NT2/D1 (cell line): ENCODE measurements around the gene BNC1.
A peak's percentile ranks its signal among the peaks of the same experiment; 100 is the strongest.

ENCODE experiments used
- DNase-seq: peaks from one replicate; pipeline ENCODE4 v3.0.0-alpha.2; 2011; ENCODE audit warnings: low read depth, low spot score
- H3K27me3 ChIP-seq: 2 replicates; pipeline ENCODE4 v1.6.0; 2011; ENCODE audit warnings: mild to moderate bottlenecking; ENCODE audit not compliant: insufficient read length, insufficient read depth
- H3K36me3 ChIP-seq: 2 replicates; pipeline ENCODE4 v1.6.1; 2011; ENCODE audit warnings: mild to moderate bottlenecking, low read length, mixed read lengths; ENCODE audit not compliant: insufficient read depth, insufficient read length
- H3K4me1 ChIP-seq: 2 replicates; pipeline ENCODE4 v1.5.1; 2011; ENCODE audit not compliant: insufficient read depth, insufficient read length
- H3K4me3 ChIP-seq: 2 replicates; pipeline ENCODE4 v1.5.1; 2011; ENCODE audit warnings: low read depth; ENCODE audit not compliant: insufficient read length
- H3K9ac ChIP-seq: 2 replicates; pipeline ENCODE4 v1.6.0; 2011; ENCODE audit warnings: low read depth; ENCODE audit not compliant: insufficient read length
- H3K9me3 ChIP-seq: 2 replicates; pipeline ENCODE4 v1.5.1; 2011; ENCODE audit warnings: mild to moderate bottlenecking, low read length; ENCODE audit not compliant: insufficient read depth
- SUZ12 ChIP-seq: IDR thresholded peaks from 2 replicates; pipeline ENCODE4 v1.6.1; 2011; ENCODE audit not compliant: insufficient read length, insufficient read depth; ENCODE audit errors: extremely low read depth
- YY1 ChIP-seq: IDR thresholded peaks from 2 replicates; pipeline ENCODE4 v1.6.1; 2011; ENCODE audit not compliant: insufficient read length, insufficient read depth
- ZNF274 ChIP-seq: IDR thresholded peaks from 2 replicates; pipeline ENCODE4 v1.6.1; 2011; ENCODE audit warnings: mild to moderate bottlenecking, low read depth, low read length

The BNC1 gene

GRCh38 chr15:83284559-83285283 is at the start of gene BNC1:
Gene BNC1 (minus strand): TSS chr15:83284664. CDS start chr15:83284628, 36 bp downstream.
- Histone ChIP-seq H3K4me3 (peak within 1 kb of the TSS; percentile 57), H3K9me3 (no peaks in the 10 kb centered on the region), H3K27me3 (peaks cover 63% of the 10 kb centered on the region), H3K4me1 (peaks cover 12% of the 10 kb centered on the region), H3K36me3 (peaks cover 4% of the 10 kb centered on the region), H3K9ac (peak within 1 kb of the TSS; percentile 78)
- DNase-seq, result no peak
- TF ChIP-seq YY1 (no peak), ZNF274 (no peak), SUZ12 (peak; percentile 4)

GRCh38 chr15:83327041-83327440 is 42.6 kb upstream of the BNC1 start:
- no peak for TF ChIP-seq ZNF274
- TF ChIP-seq YY1, result no peak
- TF ChIP-seq SUZ12, result no peak
- Histone ChIP-seq H3K9me3 (no peaks in the 10 kb centered on the region), H3K4me3 (no peak overlapping the region), H3K27me3 (no peaks in the 10 kb centered on the region), H3K4me1 (peaks cover under 1% of the 10 kb centered on the region), H3K9ac (no peak overlapping the region), H3K36me3 (no peaks in the 10 kb centered on the region)
- no peak for DNase-seq

GRCh38 chr15:83324799-83325198 is 40.3 kb upstream of the BNC1 start:
- no peak overlapping the region for H3K4me3 ChIP-seq
- TF ChIP-seq YY1, result no peak
- no peak for TF ChIP-seq ZNF274
- TF ChIP-seq SUZ12, result no peak
- no peaks in the 10 kb centered on the region for H3K9me3 ChIP-seq
- H3K4me1 ChIP-seq, result peaks cover 2% of the 10 kb centered on the region
- H3K27me3 ChIP-seq, result no peaks in the 10 kb centered on the region
- H3K9ac ChIP-seq, result no peak overlapping the region
- no peak for DNase-seq
- H3K36me3 ChIP-seq, result no peaks in the 10 kb centered on the region

GRCh38 chr15:83323296-83323711 is 38.8 kb upstream of the BNC1 start:
- Histone ChIP-seq H3K4me1 (peaks cover 2% of the 10 kb centered on the region), H3K4me3 (no peak overlapping the region), H3K9ac (no peak overlapping the region), H3K36me3 (no peaks in the 10 kb centered on the region), H3K9me3 (no peaks in the 10 kb centered on the region), H3K27me3 (no peaks in the 10 kb centered on the region)
- DNase-seq, result no peak
- no peak for TF ChIP-seq SUZ12
- TF ChIP-seq ZNF274, result no peak
- no peak for TF ChIP-seq YY1

- TF ChIP-seq SUZ12, result no peak
- TF ChIP-seq YY1, result no peak
- TF ChIP-seq ZNF274, result no peak
- H3K9ac ChIP-seq, result no peak overlapping the region
- H3K4me3 ChIP-seq, result no peak overlapping the region
- H3K4me1 ChIP-seq, result peaks cover 2% of the 10 kb centered on the region
- no peaks in the 10 kb centered on the region for H3K27me3 ChIP-seq
- H3K36me3 ChIP-seq, result no peaks in the 10 kb centered on the region
- no peaks in the 10 kb centered on the region for H3K9me3 ChIP-seq
- no peak for DNase-seq
Measured at GRCh38 chr15:83322691-83323090, 38.2 kb upstream of the BNC1 start.

- TF ChIP-seq SUZ12, result no peak
- no peak for TF ChIP-seq YY1
- TF ChIP-seq ZNF274, result no peak
- H3K9me3 ChIP-seq, result no peaks in the 10 kb centered on the region
- H3K36me3 ChIP-seq, result no peaks in the 10 kb centered on the region
- H3K9ac ChIP-seq, result no peak overlapping the region
- H3K4me1 ChIP-seq, result peaks cover 2% of the 10 kb centered on the region
- H3K4me3 ChIP-seq, result no peak overlapping the region
- DNase-seq, result no peak
- no peaks in the 10 kb centered on the region for H3K27me3 ChIP-seq
Measured at GRCh38 chr15:83322061-83322460, 37.6 kb upstream of the BNC1 start.

GRCh38 chr15:83320844-83321243 is 36.4 kb upstream of the BNC1 start:
- DNase-seq, result no peak
- no peak for TF ChIP-seq YY1
- TF ChIP-seq ZNF274, result no peak
- TF ChIP-seq SUZ12, result no peak

GRCh38 chr15:83320404-83320803 is 35.9 kb upstream of the BNC1 start:
- TF ChIP-seq YY1 (no peak), SUZ12 (no peak), ZNF274 (no peak)
- H3K36me3 ChIP-seq, result no peaks in the 10 kb centered on the region
- no peaks in the 10 kb centered on the region for H3K9me3 ChIP-seq
- peaks cover 2% of the 10 kb centered on the region for H3K4me1 ChIP-seq
- no peak for DNase-seq
- no peaks in the 10 kb centered on the region for H3K27me3 ChIP-seq
- no peak overlapping the region for H3K4me3 ChIP-seq
- H3K9ac ChIP-seq, result no peak overlapping the region

More at GRCh38 chr15:83320844-83321243, 36.4 kb upstream of the BNC1 start:
- Histone ChIP-seq H3K9me3 (no peaks in the 10 kb centered on the region), H3K4me3 (no peak overlapping the region), H3K9ac (no peak overlapping the region), H3K36me3 (no peaks in the 10 kb centered on the region), H3K27me3 (no peaks in the 10 kb centered on the region), H3K4me1 (peaks cover 2% of the 10 kb centered on the region)
